ENCODE results near the gene SC5D. TPM values are rescaled to one million over a fixed set of nuclear protein-coding genes. Genes with fewer than 3 reads are reported as not detected.

The SC5D gene
- polyA plus RNA-seq, 1 experiment = 62.7 TPM

GRCh38 chr11:121318848-121319834 lies 26.6 kb downstream of the SC5D start:
- TF ChIP-seq, protein P1, sequence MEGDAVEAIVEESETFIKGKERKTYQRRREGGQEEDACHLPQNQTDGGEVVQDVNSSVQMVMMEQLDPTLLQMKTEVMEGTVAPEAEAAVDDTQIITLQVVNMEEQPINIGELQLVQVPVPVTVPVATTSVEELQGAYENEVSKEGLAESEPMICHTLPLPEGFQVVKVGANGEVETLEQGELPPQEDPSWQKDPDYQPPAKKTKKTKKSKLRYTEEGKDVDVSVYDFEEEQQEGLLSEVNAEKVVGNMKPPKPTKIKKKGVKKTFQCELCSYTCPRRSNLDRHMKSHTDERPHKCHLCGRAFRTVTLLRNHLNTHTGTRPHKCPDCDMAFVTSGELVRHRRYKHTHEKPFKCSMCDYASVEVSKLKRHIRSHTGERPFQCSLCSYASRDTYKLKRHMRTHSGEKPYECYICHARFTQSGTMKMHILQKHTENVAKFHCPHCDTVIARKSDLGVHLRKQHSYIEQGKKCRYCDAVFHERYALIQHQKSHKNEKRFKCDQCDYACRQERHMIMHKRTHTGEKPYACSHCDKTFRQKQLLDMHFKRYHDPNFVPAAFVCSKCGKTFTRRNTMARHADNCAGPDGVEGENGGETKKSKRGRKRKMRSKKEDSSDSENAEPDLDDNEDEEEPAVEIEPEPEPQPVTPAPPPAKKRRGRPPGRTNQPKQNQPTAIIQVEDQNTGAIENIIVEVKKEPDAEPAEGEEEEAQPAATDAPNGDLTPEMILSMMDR (IDR thresholded peaks at IDR 0.05; ENCODE audit: low read depth, low read length) = peak; percentile 83
- POLR2A ChIA-PET = no interaction called here
- Histone ChIP-seq H3K4me3 (ENCODE audit: low read depth, low read length) (no peak overlapping the region), H3K9me3 (ENCODE audit: control insufficient read depth, insufficient read depth, low read length) (no peaks in the 10 kb centered on the region), H3K27me3 (ENCODE audit: control insufficient read depth, insufficient read depth, low read length) (peaks cover 10% of the 10 kb centered on the region), H3K27ac (ENCODE audit: low read depth, low read length) (no peak overlapping the region)
- CTCF ChIA-PET = interaction anchor here (0.6 to 2.3 kb wide), 12 partner anchors 10 to 1200 kb away, joined by 3 to 12 read pairs (median 5); partner anchors contain the start of gene SC5D
- DNase-seq (ENCODE audit: low read depth, low spot score) = peak; percentile 8

- POLR2A ChIA-PET = no interaction called here
- Histone ChIP-seq H3K9me3 (ENCODE audit: control insufficient read depth, insufficient read depth, low read length) (no peaks in the 10 kb centered on the region), H3K4me3 (ENCODE audit: low read depth, low read length) (no peak overlapping the region), H3K27ac (ENCODE audit: low read depth, low read length) (no peak overlapping the region), H3K27me3 (ENCODE audit: control insufficient read depth, insufficient read depth, low read length) (peaks cover 10% of the 10 kb centered on the region)
- no peak for DNase-seq (ENCODE audit: low read depth, low spot score)
- CTCF ChIA-PET = no interaction called here
- TF ChIP-seq, protein P1 (IDR thresholded peaks at IDR 0.05; ENCODE audit: low read depth, low read length) = no peak; the same call in 1 of the 2 replicates
Measured at GRCh38 chr11:121321614-121322243, 29.2 kb downstream of the SC5D start.

DNA sequence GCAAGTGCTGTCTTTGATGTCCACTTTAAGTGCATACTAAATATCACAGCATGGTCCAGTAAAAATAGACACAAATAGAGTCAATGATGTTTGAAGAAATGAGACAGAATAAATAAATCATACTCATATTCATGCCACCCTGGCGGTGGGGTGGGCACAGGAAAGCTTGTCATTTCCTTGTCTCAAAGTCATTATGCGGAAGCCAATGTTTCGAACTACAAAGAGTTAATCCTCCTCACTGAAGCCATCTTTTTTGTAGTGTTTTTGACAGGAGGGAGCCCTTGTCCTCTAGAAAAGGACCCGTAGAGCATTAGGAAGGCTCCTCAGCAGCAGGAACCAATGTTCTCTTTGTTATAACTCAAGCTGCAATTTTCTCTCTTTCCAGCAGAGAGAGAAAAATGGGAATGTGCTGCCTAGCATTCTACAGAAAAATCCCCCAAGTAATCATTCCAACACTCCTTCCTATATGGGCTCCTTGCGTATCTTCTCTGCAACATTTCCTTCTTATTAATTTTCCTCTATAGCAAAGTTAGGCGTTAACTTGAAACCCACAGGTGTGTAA lies 30.6 kb downstream of the SC5D start:
- POLR2A ChIA-PET = no interaction called here
- no peak for DNase-seq (ENCODE audit: low read depth, low spot score)
- H3K27me3 ChIP-seq (ENCODE audit: control insufficient read depth, insufficient read depth, low read length) = peaks cover 12% of the 10 kb centered on the region
- CTCF ChIA-PET = no interaction called here
- TF ChIP-seq, protein P1 (IDR thresholded peaks at IDR 0.05; ENCODE audit: low read depth, low read length) = 0 out of 2 replicates have a peak, but pooled peaks have one; percentile 6
- no peaks in the 10 kb centered on the region for H3K9me3 ChIP-seq (ENCODE audit: control insufficient read depth, insufficient read depth, low read length)
- H3K4me3 ChIP-seq (ENCODE audit: low read depth, low read length) = no peak overlapping the region
- no peak overlapping the region for H3K27ac ChIP-seq (ENCODE audit: low read depth, low read length)

- H3K9me3 ChIP-seq (ENCODE audit: control insufficient read depth, insufficient read depth, low read length) = no peaks in the 10 kb centered on the region
- H3K27ac ChIP-seq (ENCODE audit: low read depth, low read length) = no peak overlapping the region
- no peak overlapping the region for H3K4me3 ChIP-seq (ENCODE audit: low read depth, low read length)
- TF ChIP-seq, protein P1 (IDR thresholded peaks at IDR 0.05; ENCODE audit: low read depth, low read length) = no peak
- CTCF ChIA-PET = interaction anchor here (0.7 kb wide), 1 partner anchor 78 kb away, joined by 3 read pairs; no protein-coding TSS in a partner anchor
- DNase-seq (ENCODE audit: low read depth, low spot score) = no peak
- POLR2A ChIA-PET = no interaction called here
- peaks cover 10% of the 10 kb centered on the region for H3K27me3 ChIP-seq (ENCODE audit: control insufficient read depth, insufficient read depth, low read length)
Measured at GRCh38 chr11:121326230-121326629, 33.7 kb downstream of the SC5D start.

Measured in AG04450 (cell line).